GM12873 (cell line): Measurements from ENCODE around the gene TNFRSF21.

Experiments used
- TF ChIP-seq, protein P1 (sequence below): IDR thresholded peaks from 2 replicates; pipeline ENCODE4 v1.5.1; 2012; ENCODE audit warnings: low read depth, mild to moderate bottlenecking, moderate library complexity, low read length, control low read depth; ENCODE audit not compliant: insufficient read depth; ENCODE audit errors: missing control alignments

TNFRSF21 gene

DNA sequence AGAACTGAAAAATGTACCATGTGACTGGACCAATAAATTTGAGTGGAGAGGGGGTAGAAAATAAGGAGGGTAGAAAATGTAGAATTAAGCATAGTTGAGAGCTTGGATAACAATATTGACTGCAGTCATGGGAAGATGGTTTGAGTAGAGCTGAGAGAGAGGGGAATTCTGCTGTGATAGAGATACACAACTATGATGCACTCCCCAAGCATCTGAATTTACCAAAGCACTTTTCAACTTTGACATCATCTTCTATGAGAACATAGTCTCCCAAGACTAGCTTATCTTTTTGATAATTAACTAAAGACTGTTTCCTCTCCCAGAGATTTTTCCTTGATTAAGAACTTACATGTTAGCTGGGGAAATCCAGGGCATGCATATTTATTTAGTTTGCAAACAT lies 103.1 kb downstream of the TNFRSF21 start:
- TF ChIP-seq, protein P1, sequence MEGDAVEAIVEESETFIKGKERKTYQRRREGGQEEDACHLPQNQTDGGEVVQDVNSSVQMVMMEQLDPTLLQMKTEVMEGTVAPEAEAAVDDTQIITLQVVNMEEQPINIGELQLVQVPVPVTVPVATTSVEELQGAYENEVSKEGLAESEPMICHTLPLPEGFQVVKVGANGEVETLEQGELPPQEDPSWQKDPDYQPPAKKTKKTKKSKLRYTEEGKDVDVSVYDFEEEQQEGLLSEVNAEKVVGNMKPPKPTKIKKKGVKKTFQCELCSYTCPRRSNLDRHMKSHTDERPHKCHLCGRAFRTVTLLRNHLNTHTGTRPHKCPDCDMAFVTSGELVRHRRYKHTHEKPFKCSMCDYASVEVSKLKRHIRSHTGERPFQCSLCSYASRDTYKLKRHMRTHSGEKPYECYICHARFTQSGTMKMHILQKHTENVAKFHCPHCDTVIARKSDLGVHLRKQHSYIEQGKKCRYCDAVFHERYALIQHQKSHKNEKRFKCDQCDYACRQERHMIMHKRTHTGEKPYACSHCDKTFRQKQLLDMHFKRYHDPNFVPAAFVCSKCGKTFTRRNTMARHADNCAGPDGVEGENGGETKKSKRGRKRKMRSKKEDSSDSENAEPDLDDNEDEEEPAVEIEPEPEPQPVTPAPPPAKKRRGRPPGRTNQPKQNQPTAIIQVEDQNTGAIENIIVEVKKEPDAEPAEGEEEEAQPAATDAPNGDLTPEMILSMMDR = no peak

DNA sequence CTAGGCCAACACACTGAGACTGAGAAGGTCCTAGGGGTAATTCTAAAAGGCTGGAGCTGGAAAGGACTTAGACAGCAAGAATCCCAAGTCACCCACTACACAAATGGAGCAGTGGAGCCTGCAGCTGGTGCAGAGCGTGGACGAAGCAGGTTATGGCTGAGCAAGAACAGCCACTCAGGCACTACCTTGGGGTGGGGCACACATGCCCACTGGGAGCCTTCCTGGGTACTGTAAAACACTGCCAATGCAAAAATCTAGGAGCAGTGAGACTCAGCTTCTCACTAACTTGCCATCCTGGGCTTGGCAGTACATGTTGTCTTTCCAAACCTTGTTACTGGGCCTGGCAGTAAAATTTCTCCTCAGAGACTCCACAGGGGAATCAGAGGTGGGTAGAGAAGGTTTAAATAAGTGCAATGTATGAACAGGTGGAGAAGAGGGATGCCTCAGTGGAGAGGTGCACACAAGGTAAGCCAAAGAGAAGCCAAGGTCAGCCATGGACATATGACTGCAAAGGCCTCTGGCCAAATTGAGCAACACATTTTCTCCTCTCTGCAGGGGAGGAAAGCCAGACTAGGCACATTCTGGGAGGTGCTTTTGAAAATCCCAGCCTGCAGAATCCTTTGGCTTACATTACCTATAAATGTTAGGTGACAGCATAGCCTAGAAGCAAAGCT lies 105.6 kb downstream of the TNFRSF21 start:
- TF ChIP-seq, protein P1 = no peak

DNA sequence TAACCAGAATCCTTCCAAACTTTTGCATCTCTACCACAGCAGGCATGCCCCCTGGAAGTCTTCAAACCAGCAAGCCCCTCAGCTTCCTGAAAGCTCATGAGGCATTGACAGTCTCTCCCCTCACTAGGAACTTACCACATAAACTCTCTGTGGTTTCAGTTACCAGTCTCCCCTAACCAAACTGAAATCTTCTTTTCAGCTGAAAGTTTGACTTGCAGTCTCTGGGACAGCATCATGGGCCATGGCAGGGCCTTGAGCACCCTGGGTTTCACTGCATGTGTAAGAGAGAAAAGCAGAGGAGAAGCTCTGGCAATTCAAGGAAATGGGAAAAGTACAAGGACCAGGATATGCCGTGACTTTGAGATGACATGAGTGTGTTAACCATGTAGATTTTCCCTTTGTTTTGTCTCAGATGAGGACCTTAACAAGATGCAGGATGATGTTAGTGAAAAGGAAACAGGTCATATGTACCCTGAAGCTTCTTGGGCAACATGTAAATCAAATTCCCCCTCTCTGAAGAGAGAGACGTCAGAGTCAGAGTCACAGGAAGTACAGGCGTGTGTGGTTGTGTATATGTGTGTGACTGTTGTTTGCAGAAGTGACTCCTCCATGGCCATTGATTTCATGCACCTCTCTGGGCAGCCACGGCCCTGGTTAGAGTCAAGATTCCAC lies 106.3 kb downstream of the TNFRSF21 start:
- TF ChIP-seq, protein P1 = no peak

DNA sequence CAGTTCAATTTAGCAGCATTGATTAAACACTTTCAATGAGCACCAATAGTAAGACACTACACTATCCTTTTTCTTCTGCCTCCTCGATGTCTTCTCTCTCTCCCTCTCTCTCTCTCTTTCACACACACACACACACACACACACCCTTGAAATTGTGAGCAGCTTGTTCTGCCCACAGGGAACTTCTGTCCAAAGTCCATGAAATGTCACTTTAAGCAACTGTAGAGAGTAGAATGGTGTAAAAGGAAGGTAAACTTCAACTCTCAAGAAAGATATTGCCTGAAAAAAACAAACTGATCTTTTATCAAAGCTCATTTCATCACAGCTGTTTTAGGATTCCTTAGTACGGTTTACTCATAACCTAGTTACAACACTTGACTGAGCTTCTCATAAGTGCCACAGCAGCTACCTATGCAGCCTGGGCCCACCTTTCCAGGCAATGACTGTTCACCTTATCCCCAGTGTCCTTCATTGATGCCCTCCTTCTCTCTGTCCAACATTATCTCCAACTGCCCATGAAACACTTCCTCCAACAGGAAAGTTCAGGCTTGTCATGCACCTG lies 107.0 kb downstream of the TNFRSF21 start:
- TF ChIP-seq, protein P1 = no peak

DNA sequence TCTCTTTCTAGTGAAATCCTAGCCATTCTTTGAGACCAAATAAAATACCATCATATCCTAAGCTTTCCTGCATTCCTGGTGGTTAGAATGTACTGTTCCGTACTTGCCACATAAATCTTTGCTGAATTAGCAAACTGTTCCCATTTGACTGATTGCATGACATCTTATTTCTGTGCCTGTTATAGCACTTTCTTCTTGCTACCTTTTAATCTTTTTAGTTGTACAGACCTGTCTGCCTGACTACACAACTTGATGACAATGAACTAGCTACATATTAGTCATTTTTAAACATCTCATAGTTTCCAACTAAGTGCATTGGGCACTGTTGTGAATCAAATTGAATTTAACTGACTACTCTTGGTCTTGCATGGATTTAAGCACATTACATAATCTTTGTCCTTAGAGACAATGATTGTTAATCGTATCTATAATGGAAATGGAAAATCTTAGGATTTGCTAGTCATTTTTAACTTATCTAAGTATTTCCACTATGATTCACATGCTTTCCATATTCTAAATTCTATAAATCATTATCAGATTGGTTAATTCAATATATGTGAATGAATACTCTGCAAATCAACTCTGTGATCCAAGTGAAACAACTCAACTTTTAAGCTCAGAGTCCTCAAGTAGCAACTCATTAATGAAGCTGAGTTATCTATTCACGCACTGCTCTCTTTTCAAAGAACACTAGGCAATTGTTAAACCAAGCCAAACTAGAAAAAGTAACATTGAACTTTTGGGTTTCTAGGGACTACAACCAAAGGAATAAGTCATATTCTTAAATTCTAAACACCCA lies 109.0 kb downstream of the TNFRSF21 start:
- TF ChIP-seq, protein P1 = no peak

DNA sequence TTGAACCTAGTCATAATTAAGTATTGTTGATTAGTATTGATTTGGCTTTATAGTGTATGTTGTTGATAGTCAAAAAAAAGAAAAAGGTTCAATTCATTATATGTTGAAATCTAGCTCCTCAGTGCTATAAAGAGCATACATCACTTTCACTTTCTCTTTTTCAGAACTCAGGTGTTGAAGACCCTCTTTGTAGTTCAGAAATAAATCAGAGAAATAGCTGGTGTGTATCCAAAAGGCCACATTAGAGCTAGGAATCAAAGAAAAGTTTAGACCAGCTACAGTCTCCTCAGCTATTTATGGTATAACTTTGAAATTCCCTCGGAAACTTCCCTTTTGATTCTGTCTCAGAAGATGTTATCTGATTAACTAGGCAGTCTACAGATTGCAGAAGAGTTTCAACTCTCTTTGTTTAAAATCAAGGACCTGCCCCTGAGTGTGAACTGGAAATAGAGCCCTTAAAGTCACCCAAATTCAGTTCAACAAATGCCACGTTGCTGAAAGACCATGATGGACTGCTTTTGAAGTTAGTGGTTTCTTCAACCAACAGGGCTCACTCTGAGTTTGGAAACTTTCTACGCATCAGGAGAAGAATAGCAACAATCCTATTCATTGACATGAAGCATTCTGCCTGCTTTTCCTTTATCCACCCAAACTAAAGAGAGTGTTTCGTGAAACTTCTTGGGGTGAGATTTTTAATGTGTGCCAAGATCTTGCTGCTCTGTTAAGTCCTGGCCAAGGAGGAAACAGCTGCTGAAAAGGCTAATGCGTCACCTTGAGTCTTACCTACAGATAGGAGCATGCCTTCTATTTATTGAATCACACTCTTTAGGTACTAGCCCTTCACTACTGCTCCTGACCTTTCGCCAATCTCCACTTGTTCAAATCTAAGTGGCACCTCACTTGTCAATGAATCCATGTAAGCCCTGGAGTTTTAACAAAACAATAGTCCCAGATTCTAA lies 111.7 kb downstream of the TNFRSF21 start:
- TF ChIP-seq, protein P1 = no peak
